Measurements from ENCODE around the gene MARCHF2.

Gene MARCHF2

GRCh38 chr19:8453616-8454015, 40.5 kb downstream of the MARCHF2 start:
- DNase-seq (ENCODE audit: low read depth), result no peak

DNA sequence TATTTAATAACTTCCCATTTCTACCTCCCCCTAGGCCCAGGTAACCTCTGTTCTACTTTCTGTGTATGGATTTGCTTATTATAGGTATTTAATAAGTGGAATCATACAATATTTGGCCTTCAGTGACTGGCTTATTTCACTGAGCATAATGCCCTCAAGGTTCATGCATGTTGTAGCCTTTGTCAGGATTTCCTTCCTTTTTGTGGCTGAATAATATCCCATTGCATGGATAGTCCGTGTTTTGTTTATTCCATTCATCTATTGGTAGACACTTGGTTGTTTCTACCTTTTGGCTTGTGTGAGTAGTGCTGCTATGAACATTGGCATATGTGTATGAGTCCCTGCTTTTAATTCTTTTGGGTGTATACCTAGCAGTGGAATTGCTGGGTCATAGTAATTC, 41.1 kb downstream of the MARCHF2 start:
- no peak for DNase-seq (ENCODE audit: low read depth)

GRCh38 chr19:8455018-8455417, 41.9 kb downstream of the MARCHF2 start:
- DNase-seq (ENCODE audit: low read depth), result no peak

DNA sequence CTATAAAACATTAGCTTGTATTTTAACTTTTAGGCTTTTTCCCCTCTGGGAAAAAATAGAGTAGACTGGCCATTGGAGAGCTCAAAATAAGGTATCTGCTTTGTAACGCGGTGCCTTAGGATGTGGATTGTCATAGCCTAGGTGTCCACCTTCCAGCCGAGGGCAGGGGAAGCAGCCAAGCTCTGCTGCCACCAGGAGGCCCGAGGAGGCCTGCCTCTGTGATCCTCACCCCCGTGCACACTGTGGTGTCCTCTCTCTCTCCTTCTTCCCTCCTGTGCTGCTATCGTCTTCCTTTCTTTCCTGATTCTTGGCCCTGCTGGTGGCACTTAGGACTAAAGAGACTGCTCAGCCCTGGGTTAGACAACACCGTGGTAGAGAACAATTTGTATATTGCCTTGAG, 43.0 kb downstream of the MARCHF2 start:
- no peak for DNase-seq (ENCODE audit: low read depth)

GRCh38 chr19:8457209-8457608, 44.1 kb downstream of the MARCHF2 start:
- DNase-seq (ENCODE audit: low read depth), result no peak

- no peak for DNase-seq (ENCODE audit: low read depth)
Measured at GRCh38 chr19:8457827-8458226, 44.7 kb downstream of the MARCHF2 start.

- DNase-seq (ENCODE audit: low read depth), result no peak
Measured at GRCh38 chr19:8458380-8458779, 45.3 kb downstream of the MARCHF2 start.

GRCh38 chr19:8459095-8459494, 46.0 kb downstream of the MARCHF2 start:
- DNase-seq (ENCODE audit: low read depth), result no peak

GRCh38 chr19:8459520-8460270, 46.6 kb downstream of the MARCHF2 start:
- DNase-seq (ENCODE audit: low read depth), result no peak

- no peak for DNase-seq (ENCODE audit: low read depth)
Measured at GRCh38 chr19:8460516-8461298, 47.6 kb downstream of the MARCHF2 start.

GRCh38 chr19:8461376-8461775, 48.3 kb downstream of the MARCHF2 start:
- DNase-seq (ENCODE audit: low read depth), result no peak

DNA sequence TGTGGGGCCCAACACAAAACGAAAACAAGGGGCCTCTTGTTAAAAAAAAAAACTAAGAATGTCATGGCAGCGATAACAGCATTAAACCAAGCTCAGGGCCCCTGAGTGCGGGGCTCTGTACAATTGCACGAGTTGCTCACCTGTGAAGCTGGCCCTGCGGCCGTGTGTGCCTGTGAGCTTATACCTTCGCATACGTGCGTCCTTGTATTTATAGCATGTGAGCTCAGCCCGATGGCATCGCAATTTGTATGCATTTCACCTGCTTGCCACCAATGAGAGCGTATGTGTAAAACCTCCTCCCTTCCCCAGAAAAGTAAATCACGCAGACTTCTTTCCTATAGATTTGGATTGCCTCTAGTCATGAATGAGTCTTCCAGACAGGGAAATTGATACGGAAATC, 48.8 kb downstream of the MARCHF2 start:
- DNase-seq (ENCODE audit: low read depth), result no peak

DNA sequence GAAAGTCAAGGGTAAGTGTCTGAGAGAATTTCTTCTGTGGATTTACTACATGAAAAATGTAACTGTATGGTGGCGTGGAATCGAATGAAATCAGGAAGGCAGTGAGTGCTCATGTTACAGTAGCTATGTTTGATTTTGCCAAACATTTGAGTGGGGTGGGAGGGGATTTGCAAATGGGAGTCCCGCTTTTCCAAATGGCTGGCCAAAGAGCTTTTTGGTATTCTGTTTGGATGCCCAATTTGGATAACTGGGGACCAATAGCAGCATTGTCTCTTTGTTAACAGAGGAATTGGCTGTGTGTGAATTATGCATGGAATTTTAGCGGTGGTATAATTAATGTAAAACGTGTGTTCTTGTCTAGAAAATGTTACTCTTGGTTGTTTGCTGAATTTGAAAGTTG, 49.5 kb downstream of the MARCHF2 start:
- no peak for DNase-seq (ENCODE audit: low read depth)

DNA sequence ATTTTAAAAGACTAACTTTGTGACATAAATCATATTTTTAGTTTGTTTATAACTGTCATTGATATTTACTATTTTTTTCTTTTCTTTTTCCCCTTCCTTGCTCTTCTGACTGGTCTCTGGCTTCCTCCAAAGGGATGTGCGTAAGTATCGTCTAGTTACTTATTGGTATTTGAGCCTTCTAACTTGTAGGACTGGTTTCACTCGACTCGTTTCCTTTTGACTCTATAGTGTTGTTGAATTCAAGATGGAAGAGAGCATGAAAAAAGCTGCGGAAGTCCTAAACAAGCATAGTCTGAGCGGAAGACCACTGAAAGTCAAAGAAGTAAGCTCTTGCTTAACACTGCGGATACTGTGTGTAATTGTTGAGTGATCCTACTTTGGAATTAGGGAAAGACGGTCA, 50.3 kb downstream of the MARCHF2 start:
- no peak for DNase-seq (ENCODE audit: low read depth)

- no peak for DNase-seq (ENCODE audit: low read depth)
Measured at GRCh38 chr19:8466018-8466417, 52.9 kb downstream of the MARCHF2 start.

DNA sequence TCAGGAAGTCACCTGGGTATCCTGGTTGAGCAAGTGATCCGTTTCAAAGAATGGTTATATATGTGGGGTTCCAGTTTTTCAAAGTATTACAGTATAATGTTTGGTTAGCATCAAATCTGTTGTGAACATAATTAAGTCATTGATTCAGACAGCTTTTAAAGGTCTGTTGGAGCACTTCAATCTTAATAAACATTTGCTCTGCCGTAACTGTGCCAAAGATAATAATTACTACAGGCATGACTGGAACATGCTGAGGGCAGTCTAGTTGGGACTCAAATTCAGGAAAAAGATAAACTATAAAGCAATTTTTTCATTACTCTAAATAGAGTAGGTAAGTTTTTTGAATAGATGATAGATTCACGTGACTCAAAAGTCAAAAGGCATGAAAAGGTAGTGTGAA, 55.0 kb downstream of the MARCHF2 start:
- DNase-seq (ENCODE audit: low read depth), result no peak

GRCh38 chr19:8468761-8469373, 55.8 kb downstream of the MARCHF2 start:
- no peak for DNase-seq (ENCODE audit: low read depth)

DNA sequence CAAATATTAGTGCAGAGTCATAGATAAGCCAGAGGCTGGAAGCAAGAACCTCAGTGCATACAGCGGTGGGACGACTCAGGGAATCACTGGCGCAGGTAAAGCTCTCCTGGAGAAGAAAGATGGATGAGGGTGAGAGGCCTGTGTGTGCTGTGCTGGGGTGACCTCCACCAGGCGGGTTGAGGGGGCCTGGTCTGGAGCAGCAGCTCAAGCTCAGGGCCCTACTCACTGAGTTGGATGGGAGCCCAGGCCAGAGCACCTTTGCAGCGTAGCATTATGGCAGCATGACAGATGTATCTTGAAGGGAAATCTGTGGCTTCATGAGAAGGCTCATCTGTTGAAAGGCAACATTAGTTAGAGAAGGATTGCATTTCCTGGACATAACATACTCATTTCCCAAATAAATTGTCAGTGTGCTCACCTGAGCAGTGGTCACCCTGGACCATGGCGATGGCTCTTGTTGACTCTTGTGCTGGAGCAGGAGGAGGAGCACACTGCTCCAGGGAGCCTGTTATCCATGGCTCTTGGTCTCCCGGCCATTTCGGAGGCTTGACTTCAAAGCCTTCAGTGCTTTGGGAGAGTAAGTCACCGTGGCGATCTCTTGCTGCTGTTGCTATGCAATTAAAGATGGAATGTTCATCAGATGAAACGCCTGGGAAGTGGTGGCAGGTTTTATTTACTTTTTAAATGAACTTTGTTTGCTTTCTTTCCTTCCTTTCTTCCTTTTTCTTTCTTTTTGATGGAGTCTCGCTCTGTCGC, 56.7 kb downstream of the MARCHF2 start:
- no peak for DNase-seq (ENCODE audit: low read depth)

- no peak for DNase-seq (ENCODE audit: low read depth)
Measured at GRCh38 chr19:8473648-8474476, 60.8 kb downstream of the MARCHF2 start.

DNA sequence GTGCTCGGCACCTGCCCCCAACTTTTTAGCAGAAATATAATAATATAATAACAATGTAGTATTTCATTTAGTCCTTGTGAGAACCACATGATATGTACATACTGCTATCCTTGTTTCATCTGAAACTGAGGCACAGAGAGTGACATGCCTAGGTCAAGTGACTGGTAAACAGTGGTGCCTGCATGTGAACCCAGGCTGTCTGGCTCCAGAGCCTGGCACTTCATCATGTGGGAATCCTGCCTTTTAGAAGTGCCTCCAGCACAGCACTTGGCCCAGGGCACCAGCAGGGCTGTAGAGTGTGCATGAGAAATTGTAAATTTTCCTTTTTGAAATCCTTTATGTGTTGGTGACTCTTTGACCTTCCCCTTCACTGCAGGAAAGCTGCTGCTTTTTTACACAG, 61.9 kb downstream of the MARCHF2 start:
- no peak for DNase-seq (ENCODE audit: low read depth)

DNA sequence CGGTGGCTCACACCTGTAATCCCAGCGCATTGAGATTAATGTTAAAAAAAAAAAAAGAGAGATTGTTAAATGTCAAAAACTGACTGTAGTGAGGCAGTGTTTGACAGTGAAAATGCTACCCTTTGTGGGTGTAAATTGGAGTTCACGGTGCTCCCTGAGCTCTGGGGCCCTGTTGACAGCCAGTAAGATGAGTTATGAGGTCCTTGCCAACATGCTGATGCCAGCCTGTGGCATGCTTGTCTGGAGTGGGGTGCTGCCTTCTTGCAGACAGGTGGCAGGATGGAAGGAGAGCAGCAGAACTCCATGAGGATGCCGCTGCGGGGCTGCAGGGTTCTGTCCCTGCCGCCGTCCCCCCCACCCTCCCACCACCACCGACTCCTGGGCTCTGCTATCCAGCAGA, 63.4 kb downstream of the MARCHF2 start:
- DNase-seq (ENCODE audit: low read depth), result no peak

DNA sequence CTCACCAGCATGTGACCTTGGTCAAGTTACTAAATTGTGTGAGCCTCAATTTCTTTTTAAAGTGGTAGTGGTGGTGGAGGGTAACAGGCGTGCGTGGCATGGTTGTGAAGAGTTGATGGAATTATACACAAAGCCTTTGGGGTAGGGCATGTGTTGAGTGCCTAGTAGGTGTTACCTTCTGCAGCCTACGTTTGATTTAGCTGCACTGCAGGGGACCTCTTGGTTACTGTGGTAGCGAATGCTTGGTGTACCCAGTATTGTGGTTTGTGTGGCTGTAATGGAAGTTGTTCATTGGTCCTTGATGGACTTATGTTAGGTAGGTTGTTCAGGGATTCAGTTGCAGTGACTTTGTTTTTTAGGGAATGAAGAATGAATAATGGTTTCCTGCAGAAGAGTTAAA, 64.8 kb downstream of the MARCHF2 start:
- no peak for DNase-seq (ENCODE audit: low read depth)

All from stimulated activated CD4-positive, alpha-beta T cell treated with anti-CD3 and anti-CD28 coated beads, Interleukin-2, amount 100 ng/mL, for 4 hours (primary cell).